HCT116 (cell line): ENCODE data around the gene SSTR5.

ENCODE experiments used
- EGR1 ChIP-seq: IDR thresholded peaks from 2 replicates; pipeline ENCODE4 v1.6.1; 2012; ENCODE audit warnings: low read depth
- EZH2phosphoT487 ChIP-seq: fragments of 200-600 bp; IDR thresholded peaks from 2 replicates; pipeline ENCODE4 v1.6.1; 2018; ENCODE audit warnings: antibody characterized with exemption, borderline replicate concordance
- RAD21 ChIP-seq: IDR thresholded peaks from 2 replicates; pipeline ENCODE4 v1.6.1; 2012; ENCODE audit warnings: low read depth, mild to moderate bottlenecking
- SIN3A ChIP-seq: IDR thresholded peaks from 2 replicates; pipeline ENCODE4 v1.6.1; 2012; ENCODE audit warnings: low read depth
- TF ChIP-seq, protein P1 (sequence below), 3 experiments: fragments of 200-600 bp in 1 of 3; sonication (generic) in 1 of 3; IDR thresholded peaks in 2 of 3; conservative IDR thresholded peaks in 1 of 3; 2 replicates each; pipeline ENCODE4 v1.5.1; 2012 to 2017; ENCODE audit warnings: low read depth in 2 of 3, low read length in 2 of 3, antibody characterized with exemption in 1 of 3, borderline replicate concordance in 1 of 3, control low read depth in 1 of 3, mild to moderate bottlenecking in 1 of 3, mixed read lengths in 1 of 3, mixed run types in 1 of 3, moderate library complexity in 1 of 3; ENCODE audit not compliant: insufficient read depth in 1 of 3

DNA sequence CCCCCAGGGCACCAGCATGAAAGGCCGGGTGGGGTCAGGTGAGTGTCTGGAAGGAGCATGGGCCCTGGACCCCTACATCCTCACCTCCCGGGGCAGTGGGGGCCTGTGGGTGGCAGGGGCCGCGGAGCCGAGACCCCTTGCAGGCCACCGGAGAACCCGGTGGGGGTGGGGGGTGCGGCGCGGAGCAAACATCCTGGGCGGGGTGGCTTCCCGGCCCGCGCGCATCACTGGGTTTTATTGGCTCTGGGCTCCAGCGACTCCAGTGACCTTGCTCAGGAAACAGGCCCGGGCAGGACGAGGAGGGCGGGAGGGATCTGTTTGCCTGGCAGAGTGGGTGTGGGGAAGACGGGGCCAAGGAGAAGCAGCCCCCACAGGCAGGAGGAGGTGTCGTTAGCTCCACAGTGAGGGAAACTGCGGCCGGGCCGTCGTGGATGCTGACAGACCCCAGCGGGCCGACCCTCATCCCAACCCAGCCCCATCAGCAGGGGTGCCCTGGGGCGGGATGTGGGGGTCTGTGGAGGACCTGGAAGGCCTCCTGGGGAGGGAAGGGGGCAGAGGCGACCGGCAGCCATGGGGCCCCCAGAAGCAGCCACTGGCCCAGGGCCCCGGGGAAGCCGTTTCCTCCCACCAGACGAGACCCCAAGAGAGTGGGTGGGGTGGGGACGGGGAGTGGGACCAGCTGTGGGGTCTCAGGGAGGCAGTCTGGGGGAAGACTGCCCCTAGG lies 10.6 kb downstream of the SSTR5 start:
- TF ChIP-seq EZH2phosphoT487 (no peak), RAD21 (no peak), EGR1 (no peak), SIN3A (no peak)
- TF ChIP-seq, protein P1, sequence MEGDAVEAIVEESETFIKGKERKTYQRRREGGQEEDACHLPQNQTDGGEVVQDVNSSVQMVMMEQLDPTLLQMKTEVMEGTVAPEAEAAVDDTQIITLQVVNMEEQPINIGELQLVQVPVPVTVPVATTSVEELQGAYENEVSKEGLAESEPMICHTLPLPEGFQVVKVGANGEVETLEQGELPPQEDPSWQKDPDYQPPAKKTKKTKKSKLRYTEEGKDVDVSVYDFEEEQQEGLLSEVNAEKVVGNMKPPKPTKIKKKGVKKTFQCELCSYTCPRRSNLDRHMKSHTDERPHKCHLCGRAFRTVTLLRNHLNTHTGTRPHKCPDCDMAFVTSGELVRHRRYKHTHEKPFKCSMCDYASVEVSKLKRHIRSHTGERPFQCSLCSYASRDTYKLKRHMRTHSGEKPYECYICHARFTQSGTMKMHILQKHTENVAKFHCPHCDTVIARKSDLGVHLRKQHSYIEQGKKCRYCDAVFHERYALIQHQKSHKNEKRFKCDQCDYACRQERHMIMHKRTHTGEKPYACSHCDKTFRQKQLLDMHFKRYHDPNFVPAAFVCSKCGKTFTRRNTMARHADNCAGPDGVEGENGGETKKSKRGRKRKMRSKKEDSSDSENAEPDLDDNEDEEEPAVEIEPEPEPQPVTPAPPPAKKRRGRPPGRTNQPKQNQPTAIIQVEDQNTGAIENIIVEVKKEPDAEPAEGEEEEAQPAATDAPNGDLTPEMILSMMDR (IDR thresholded peaks at IDR 0.05 in 2 of 3, conservative IDR thresholded peaks at IDR 0.05 in 1 of 3; ENCODE audit: borderline replicate concordance in 1 of 3, insufficient read depth in 1 of 3, low read depth in 2 of 3, low read length in 2 of 3) = no peak
